Neutrophil (primary cell): ENCODE data around the gene GNAI3.

Source experiments
- H3K27ac ChIP-seq: fragments of 200-600 bp; sonication (generic); 2 replicates; pipeline ENCODE4 v1.5.1; 2016; ENCODE audit warnings: mild to moderate bottlenecking, moderate library complexity
- H3K27me3 ChIP-seq: fragments of 200-600 bp; sonication (generic); 2 replicates; pipeline ENCODE4 v1.6.0; 2016; ENCODE audit warnings: mild to moderate bottlenecking
- H3K36me3 ChIP-seq: fragments of 200-600 bp; sonication (generic); 2 replicates; pipeline ENCODE4 v1.5.1; 2017
- H3K4me1 ChIP-seq, 2 experiments: fragments of 200-600 bp in 1 of 2; sonication (generic) in 1 of 2; 1 replicate in 1 of 2; 2 replicates in 1 of 2; pipeline versions ENCODE4 v1.5.1 to v1.6.1; 2013 to 2016; ENCODE audit warnings: low read depth in 1 of 2, low read length in 1 of 2, mild to moderate bottlenecking in 1 of 2, moderate library complexity in 1 of 2; ENCODE audit not compliant: control insufficient read depth in 1 of 2, insufficient read depth in 1 of 2
- H3K4me3 ChIP-seq, 2 experiments: fragments of 200-600 bp in 1 of 2; sonication (generic) in 1 of 2; 1 replicate in 1 of 2; 2 replicates in 1 of 2; pipeline ENCODE4 v1.5.1; 2013 to 2016; ENCODE audit warnings: low read depth in 1 of 2, low read length in 1 of 2, mild to moderate bottlenecking in 1 of 2, moderate library complexity in 1 of 2
- H3K9me3 ChIP-seq: fragments of 200-600 bp; sonication (generic); 2 replicates; pipeline ENCODE4 v1.5.1; 2016
- CTCF ChIP-seq: fragments of 200-600 bp; sonication (generic); IDR thresholded peaks from 2 replicates; pipeline ENCODE4 v1.5.1; 2016; ENCODE audit warnings: antibody characterized with exemption

Gene GNAI3

GRCh38 chr1:109543283-109543987 is 5.0 kb upstream of the GNAI3 start:
- Histone ChIP-seq H3K27ac (no peak overlapping the region), H3K36me3 (no peaks in the 10 kb centered on the region), H3K4me3 (no peak overlapping the region), H3K4me1 (peaks cover 18 to 19% of the 10 kb centered on the region in 2 experiments), H3K9me3 (no peaks in the 10 kb centered on the region), H3K27me3 (no peaks in the 10 kb centered on the region)
- TF ChIP-seq CTCF: no peak

GRCh38 chr1:109543988-109544735 is 4.3 kb upstream of the GNAI3 start:
- Histone ChIP-seq H3K4me3 (no peak overlapping the region), H3K4me1 (peaks cover 19 to 21% of the 10 kb centered on the region in 2 experiments), H3K9me3 (no peaks in the 10 kb centered on the region), H3K36me3 (no peaks in the 10 kb centered on the region), H3K27ac (no peak overlapping the region), H3K27me3 (no peaks in the 10 kb centered on the region)
- no peak for TF ChIP-seq CTCF

- H3K27ac ChIP-seq: peak overlapping the region; percentile 97
- no peaks in the 10 kb centered on the region for H3K36me3 ChIP-seq
- H3K4me3 ChIP-seq: peak overlapping the region; percentile 92 to 95
- no peaks in the 10 kb centered on the region for H3K9me3 ChIP-seq
- peaks cover 42 to 44% of the 10 kb centered on the region in 2 experiments for H3K4me1 ChIP-seq
- H3K27me3 ChIP-seq: no peaks in the 10 kb centered on the region
- peak; percentile 94 for TF ChIP-seq CTCF
Observed at GRCh38 chr1:109546311-109547109, 1.9 kb upstream of the GNAI3 start.

- Histone ChIP-seq H3K4me3 (peak overlapping the region; percentile 92 to 95), H3K27me3 (no peaks in the 10 kb centered on the region), H3K4me1 (peaks cover 54 to 55% of the 10 kb centered on the region in 2 experiments), H3K9me3 (no peaks in the 10 kb centered on the region), H3K27ac (peak overlapping the region; percentile 97), H3K36me3 (no peaks in the 10 kb centered on the region)
- no peak for TF ChIP-seq CTCF
Observed at GRCh38 chr1:109547463-109548320, 723 bp upstream of the GNAI3 start.

GRCh38 chr1:109556563-109556962 is 8.1 kb downstream of the GNAI3 start:
- H3K27me3 ChIP-seq: no peaks in the 10 kb centered on the region
- H3K9me3 ChIP-seq: no peaks in the 10 kb centered on the region
- H3K36me3 ChIP-seq: no peaks in the 10 kb centered on the region
- peak overlapping the region; percentile 69 for H3K27ac ChIP-seq
- TF ChIP-seq CTCF: no peak
- H3K4me1 ChIP-seq: peaks cover 69 to 91% of the 10 kb centered on the region in 2 experiments
- no peak overlapping the region for H3K4me3 ChIP-seq
